Measurements from ENCODE around the gene SFTPA1. TPM values are rescaled to one million over a fixed set of nuclear protein-coding genes. Genes with fewer than 3 reads are reported as not detected.

The SFTPA1 gene
- total and polyA plus RNA-seq, 9 of the 15 experiments (the other 6 are each of a cell fraction or from before 2014, with no cell fraction given): 0.04 to 3.5 (median 0.08) TPM; not detected in 5

DNA sequence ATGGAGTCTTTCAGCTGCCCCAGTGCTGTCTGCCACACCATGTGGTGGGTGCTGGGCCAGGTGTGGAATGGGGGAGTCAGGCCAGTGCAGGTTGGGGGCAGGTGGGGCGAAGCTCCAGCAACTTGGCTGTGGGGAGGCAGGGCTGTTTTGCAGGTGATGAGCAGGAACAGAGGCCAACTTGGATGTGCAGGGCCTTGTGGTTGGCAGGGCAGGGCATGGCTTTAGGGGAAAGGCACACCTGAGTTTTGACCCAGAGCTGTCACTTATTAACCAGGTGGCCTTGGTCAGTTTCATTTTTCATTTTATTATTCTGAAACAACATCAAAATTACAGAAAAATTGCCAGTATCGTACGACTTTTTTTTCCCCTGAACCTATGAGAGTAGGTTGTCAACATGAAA, 49.5 kb upstream of the SFTPA1 start:
- in situ Hi-C loops (cut with MboI): loop anchor here (10.0 kb wide), 1 partner anchor 374 kb away; no protein-coding TSS in a partner anchor
- BruUV-seq (replicated peaks): no TSS peak
- WGBS (ENCODE audit: insufficient coverage, low coverage, missing lambda C conversion rate): 1% methylated on average over 3 of the region's 3 CpGs
- TF ChIP-seq ARID1B (IDR thresholded peaks at IDR 0.05): no peak
- no peak for TF ChIP-seq ZNF79 (CRISPR knock-in tag; IDR thresholded peaks at IDR 0.05; ENCODE audit: low read depth)
- TF ChIP-seq, protein P1, sequence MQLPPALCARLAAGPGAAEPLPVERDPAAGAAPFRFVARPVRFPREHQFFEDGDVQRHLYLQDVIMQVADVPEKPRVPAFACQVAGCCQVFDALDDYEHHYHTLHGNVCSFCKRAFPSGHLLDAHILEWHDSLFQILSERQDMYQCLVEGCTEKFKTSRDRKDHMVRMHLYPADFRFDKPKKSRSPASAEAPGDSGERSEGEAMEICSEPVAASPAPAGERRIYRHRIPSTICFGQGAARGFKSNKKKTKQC (CRISPR knock-in tag; IDR thresholded peaks at IDR 0.05): no peak
- TF ChIP-seq, protein P2, sequence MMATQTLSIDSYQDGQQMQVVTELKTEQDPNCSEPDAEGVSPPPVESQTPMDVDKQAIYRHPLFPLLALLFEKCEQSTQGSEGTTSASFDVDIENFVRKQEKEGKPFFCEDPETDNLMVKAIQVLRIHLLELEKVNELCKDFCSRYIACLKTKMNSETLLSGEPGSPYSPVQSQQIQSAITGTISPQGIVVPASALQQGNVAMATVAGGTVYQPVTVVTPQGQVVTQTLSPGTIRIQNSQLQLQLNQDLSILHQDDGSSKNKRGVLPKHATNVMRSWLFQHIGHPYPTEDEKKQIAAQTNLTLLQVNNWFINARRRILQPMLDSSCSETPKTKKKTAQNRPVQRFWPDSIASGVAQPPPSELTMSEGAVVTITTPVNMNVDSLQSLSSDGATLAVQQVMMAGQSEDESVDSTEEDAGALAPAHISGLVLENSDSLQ (IDR thresholded peaks at IDR 0.05): no peak
- TF ChIP-seq, protein P3, sequence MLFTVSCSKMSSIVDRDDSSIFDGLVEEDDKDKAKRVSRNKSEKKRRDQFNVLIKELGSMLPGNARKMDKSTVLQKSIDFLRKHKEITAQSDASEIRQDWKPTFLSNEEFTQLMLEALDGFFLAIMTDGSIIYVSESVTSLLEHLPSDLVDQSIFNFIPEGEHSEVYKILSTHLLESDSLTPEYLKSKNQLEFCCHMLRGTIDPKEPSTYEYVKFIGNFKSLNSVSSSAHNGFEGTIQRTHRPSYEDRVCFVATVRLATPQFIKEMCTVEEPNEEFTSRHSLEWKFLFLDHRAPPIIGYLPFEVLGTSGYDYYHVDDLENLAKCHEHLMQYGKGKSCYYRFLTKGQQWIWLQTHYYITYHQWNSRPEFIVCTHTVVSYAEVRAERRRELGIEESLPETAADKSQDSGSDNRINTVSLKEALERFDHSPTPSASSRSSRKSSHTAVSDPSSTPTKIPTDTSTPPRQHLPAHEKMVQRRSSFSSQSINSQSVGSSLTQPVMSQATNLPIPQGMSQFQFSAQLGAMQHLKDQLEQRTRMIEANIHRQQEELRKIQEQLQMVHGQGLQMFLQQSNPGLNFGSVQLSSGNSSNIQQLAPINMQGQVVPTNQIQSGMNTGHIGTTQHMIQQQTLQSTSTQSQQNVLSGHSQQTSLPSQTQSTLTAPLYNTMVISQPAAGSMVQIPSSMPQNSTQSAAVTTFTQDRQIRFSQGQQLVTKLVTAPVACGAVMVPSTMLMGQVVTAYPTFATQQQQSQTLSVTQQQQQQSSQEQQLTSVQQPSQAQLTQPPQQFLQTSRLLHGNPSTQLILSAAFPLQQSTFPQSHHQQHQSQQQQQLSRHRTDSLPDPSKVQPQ (CRISPR knock-in tag; IDR thresholded peaks at IDR 0.05; ENCODE audit: borderline replicate concordance): no peak
- TF ChIP-seq, protein P4, sequence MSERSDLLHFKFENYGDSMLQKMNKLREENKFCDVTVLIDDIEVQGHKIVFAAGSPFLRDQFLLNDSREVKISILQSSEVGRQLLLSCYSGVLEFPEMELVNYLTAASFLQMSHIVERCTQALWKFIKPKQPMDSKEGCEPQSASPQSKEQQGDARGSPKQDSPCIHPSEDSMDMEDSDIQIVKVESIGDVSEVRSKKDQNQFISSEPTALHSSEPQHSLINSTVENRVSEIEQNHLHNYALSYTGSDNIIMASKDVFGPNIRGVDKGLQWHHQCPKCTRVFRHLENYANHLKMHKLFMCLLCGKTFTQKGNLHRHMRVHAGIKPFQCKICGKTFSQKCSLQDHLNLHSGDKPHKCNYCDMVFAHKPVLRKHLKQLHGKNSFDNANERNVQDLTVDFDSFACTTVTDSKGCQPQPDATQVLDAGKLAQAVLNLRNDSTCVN (CRISPR knock-in tag; IDR thresholded peaks at IDR 0.05): no peak
- TF ChIP-seq, protein P5, sequence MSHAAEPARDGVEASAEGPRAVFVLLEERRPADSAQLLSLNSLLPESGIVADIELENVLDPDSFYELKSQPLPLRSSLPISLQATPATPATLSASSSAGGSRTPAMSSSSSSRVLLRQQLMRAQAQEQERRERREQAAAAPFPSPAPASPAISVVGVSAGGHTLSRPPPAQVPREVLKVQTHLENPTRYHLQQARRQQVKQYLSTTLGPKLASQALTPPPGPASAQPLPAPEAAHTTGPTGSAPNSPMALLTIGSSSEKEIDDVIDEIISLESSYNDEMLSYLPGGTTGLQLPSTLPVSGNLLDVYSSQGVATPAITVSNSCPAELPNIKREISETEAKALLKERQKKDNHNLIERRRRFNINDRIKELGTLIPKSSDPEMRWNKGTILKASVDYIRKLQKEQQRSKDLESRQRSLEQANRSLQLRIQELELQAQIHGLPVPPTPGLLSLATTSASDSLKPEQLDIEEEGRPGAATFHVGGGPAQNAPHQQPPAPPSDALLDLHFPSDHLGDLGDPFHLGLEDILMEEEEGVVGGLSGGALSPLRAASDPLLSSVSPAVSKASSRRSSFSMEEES (CRISPR knock-in tag; IDR thresholded peaks at IDR 0.05): no peak
- no peak for TF ChIP-seq RFX5 (IDR thresholded peaks at IDR 0.05; ENCODE audit: low read depth, low read length)
- no peak for TF ChIP-seq POLR2A (conservative IDR thresholded peaks at IDR 0.05)
- TF ChIP-seq, protein P6, sequence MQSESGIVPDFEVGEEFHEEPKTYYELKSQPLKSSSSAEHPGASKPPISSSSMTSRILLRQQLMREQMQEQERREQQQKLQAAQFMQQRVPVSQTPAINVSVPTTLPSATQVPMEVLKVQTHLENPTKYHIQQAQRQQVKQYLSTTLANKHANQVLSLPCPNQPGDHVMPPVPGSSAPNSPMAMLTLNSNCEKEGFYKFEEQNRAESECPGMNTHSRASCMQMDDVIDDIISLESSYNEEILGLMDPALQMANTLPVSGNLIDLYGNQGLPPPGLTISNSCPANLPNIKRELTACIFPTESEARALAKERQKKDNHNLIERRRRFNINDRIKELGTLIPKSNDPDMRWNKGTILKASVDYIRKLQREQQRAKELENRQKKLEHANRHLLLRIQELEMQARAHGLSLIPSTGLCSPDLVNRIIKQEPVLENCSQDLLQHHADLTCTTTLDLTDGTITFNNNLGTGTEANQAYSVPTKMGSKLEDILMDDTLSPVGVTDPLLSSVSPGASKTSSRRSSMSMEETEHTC (IDR thresholded peaks at IDR 0.05): no peak
- no peak for TF ChIP-seq HDAC2 (IDR thresholded peaks at IDR 0.05)
- no peak for TF ChIP-seq ETV5 (CRISPR knock-in tag; IDR thresholded peaks at IDR 0.05; ENCODE audit: low read depth)

More for the DNA sequence above, 49.5 kb upstream of the SFTPA1 start:
- POLR2A ChIA-PET: no interaction called here
- Histone ChIP-seq H4K20me1 (replicated peaks; ENCODE audit: control insufficient read depth, insufficient read depth, low read length) (peaks cover 4% of the 10 kb centered on the region; the same call in 1 of the 2 replicates), H3K9me3 (replicated peaks; ENCODE audit: control insufficient read depth, insufficient read depth, low read depth, low read length) (no peaks in the 10 kb centered on the region), H3K4me3 (no peak overlapping the region), H3K27ac (ENCODE audit: extremely low read depth, low read depth, low read length) (no peak overlapping the region), H3K4me2 (ENCODE audit: insufficient read depth, low read length) (no peak overlapping the region), H3K9ac (ENCODE audit: insufficient read depth in 1 of 2, low read depth in 2 of 2, low read length in 2 of 2) (no peak overlapping the region), H3K27me3 (ENCODE audit: control insufficient read depth in 2 of 2, insufficient read depth in 2 of 2, low read length in 2 of 2) (peaks cover 4 to 33% of the 10 kb centered on the region in 2 experiments; a peak in 2 of 5 replicates), H3K4me1 (replicated peaks in 1 of 2; ENCODE audit: control insufficient read depth in 2 of 2, insufficient read depth in 2 of 2, low read length in 2 of 2) (peaks cover 0 to 5% of the 10 kb centered on the region in 2 experiments; a peak in 1 of 5 replicates), H3K36me3 (ENCODE audit: control insufficient read depth, insufficient read depth, low read length) (no peaks in the 10 kb centered on the region), H2AFZ (ENCODE audit: low read depth, low read length) (no peak overlapping the region), H3K79me2 (ENCODE audit: control insufficient read depth, insufficient read depth, low read length) (no peaks in the 10 kb centered on the region), H3K9me1 (ENCODE audit: control insufficient read depth, insufficient read depth, low read length) (no peaks in the 10 kb centered on the region)
- intact Hi-C loops (cut with micrococcal nuclease): loop anchor here (5.0 kb wide), 1 partner anchor 486 kb away; no protein-coding TSS in a partner anchor
- CTCF ChIA-PET (ENCODE audit: low intra/inter-chr PET ratio): interaction anchor here (1.3 to 1.7 kb wide), 2 partner anchors 9 to 368 kb away, joined by 4 to 12 read pairs; no protein-coding TSS in a partner anchor
- ATAC-seq (no peak), FAIRE-seq (no peak), DNase-seq (ENCODE audit: extremely low read depth in 1 of 4, low spot score in 3 of 4) (no peak)

Measured in K562 (cell line).